Measurements from ENCODE around the gene CHCHD4. TPM values are rescaled to one million over a fixed set of nuclear protein-coding genes. Genes with fewer than 3 reads are reported as not detected.
"Not testable (repeated sequence)": the region's sequence is repeated elsewhere in the genome, so short reads cannot be mapped to it uniquely, and the experiment has no call there.

Gene CHCHD4
- total RNA-seq, 1 experiment from 2014 or later: 13.8 TPM

GRCh38 chr3:14110699-14111098 is 14.0 kb downstream of the CHCHD4 start:
- TF ChIP-seq POLR2AphosphoS5 (IDR thresholded peaks at IDR 0.05; ENCODE audit: low read depth, low read length) (no peak), REST (IDR thresholded peaks at IDR 0.05; ENCODE audit: insufficient read depth in 1 of 2, low read depth in 2 of 2, low read length in 1 of 2) (no peak), TCF7L2 (IDR thresholded peaks at IDR 0.05; ENCODE audit: low read depth, low read length) (no peak), CTCF (IDR thresholded peaks at IDR 0.05) (no peak), SIN3A (IDR thresholded peaks at IDR 0.05; ENCODE audit: borderline replicate concordance, insufficient read depth, low read depth, low read length) (no peak)
- DNase-seq (ENCODE audit: low read depth, low spot score): no peak
- Histone ChIP-seq H3K4me1 (ENCODE audit: control insufficient read depth, insufficient read depth, low read length) (no peaks in the 10 kb centered on the region), H3K36me3 (ENCODE audit: control insufficient read depth, insufficient read depth, low read length) (no peaks in the 10 kb centered on the region; the same call in 1 of the 2 replicates), H3K27me3 (ENCODE audit: control insufficient read depth, insufficient read depth, low read length) (no peaks in the 10 kb centered on the region), H3K4me3 (ENCODE audit: low read depth in 2 of 2, low read length in 2 of 2) (no peak overlapping the region), H3K27ac (ENCODE audit: low read length) (no peak overlapping the region), H3K9me3 (ENCODE audit: control insufficient read depth, insufficient read depth, low read depth, low read length) (no peaks in the 10 kb centered on the region)
- in situ Hi-C loops (cut with HindIII; ENCODE audit: low pct_unique_long_range_greater_than_20kb, low sequenced_read_pairs) (no loop called here), intact Hi-C loops (cut with micrococcal nuclease; ENCODE audit: unreplicated experiment) (no loop called here)
- ChIA-PET CTCF (no interaction called here), POLR2A (no interaction called here)
- no TSS peak for BruUV-seq (replicated peaks)
- ATAC-seq: no peak

DNA sequence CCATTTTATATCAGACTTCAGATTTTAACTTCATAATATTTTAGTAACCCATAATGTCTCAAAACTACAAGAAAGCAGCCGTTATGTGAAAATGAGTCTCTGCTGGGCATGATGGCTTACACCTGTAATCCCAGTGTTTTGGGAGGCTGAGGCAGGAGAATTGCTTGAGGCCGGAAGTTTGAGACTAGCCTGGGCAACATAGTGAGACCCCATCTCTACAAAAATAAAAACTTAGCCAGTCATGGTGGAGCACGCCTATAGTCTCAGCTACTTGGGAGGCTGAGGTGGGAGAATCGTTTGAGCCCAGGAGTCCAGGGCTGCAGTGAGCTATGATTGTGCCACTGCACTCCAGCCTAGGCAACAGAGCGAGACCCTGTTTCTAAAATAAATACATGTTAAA is 14.8 kb downstream of the CHCHD4 start:
- CTCF ChIA-PET; H3K36me3 ChIP-seq (ENCODE audit: control insufficient read depth, insufficient read depth, low read length); DNase-seq (ENCODE audit: low read depth, low spot score); intact Hi-C loops (cut with micrococcal nuclease; ENCODE audit: unreplicated experiment); H3K4me3 ChIP-seq (ENCODE audit: low read depth in 2 of 2, low read length in 2 of 2); POLR2A ChIA-PET; H3K9me3 ChIP-seq (ENCODE audit: control insufficient read depth, insufficient read depth, low read depth, low read length); H3K27ac ChIP-seq (ENCODE audit: low read length); H3K4me1 ChIP-seq (ENCODE audit: control insufficient read depth, insufficient read depth, low read length); in situ Hi-C loops (cut with HindIII; ENCODE audit: low pct_unique_long_range_greater_than_20kb, low sequenced_read_pairs); BruUV-seq (replicated peaks); ATAC-seq; H3K27me3 ChIP-seq (ENCODE audit: control insufficient read depth, insufficient read depth, low read length): not testable (repeated sequence)

- DNase-seq (ENCODE audit: low read depth, low spot score): no peak
- no peaks in the 10 kb centered on the region for H3K36me3 ChIP-seq (ENCODE audit: control insufficient read depth, insufficient read depth, low read length)
- no peak overlapping the region for H3K27ac ChIP-seq (ENCODE audit: low read length)
- BruUV-seq (replicated peaks): no TSS peak
- ATAC-seq: no peak
- in situ Hi-C loops (cut with HindIII; ENCODE audit: low pct_unique_long_range_greater_than_20kb, low sequenced_read_pairs) (no loop called here), intact Hi-C loops (cut with micrococcal nuclease; ENCODE audit: unreplicated experiment) (no loop called here)
- TF ChIP-seq REST (IDR thresholded peaks at IDR 0.05; ENCODE audit: insufficient read depth in 1 of 2, low read depth in 2 of 2, low read length in 1 of 2) (no peak), SIN3A (IDR thresholded peaks at IDR 0.05; ENCODE audit: borderline replicate concordance, insufficient read depth, low read depth, low read length) (no peak), CTCF (IDR thresholded peaks at IDR 0.05) (no peak), POLR2AphosphoS5 (IDR thresholded peaks at IDR 0.05; ENCODE audit: low read depth, low read length) (no peak), TCF7L2 (IDR thresholded peaks at IDR 0.05; ENCODE audit: low read depth, low read length) (no peak)
- H3K9me3 ChIP-seq (ENCODE audit: control insufficient read depth, insufficient read depth, low read depth, low read length): no peaks in the 10 kb centered on the region
- no peak overlapping the region for H3K4me3 ChIP-seq (ENCODE audit: low read depth in 2 of 2, low read length in 2 of 2)
- H3K4me1 ChIP-seq (ENCODE audit: control insufficient read depth, insufficient read depth, low read length): no peaks in the 10 kb centered on the region
- peaks cover 2% of the 10 kb centered on the region; the same call in 1 of the 2 replicates for H3K27me3 ChIP-seq (ENCODE audit: control insufficient read depth, insufficient read depth, low read length)
- POLR2A ChIA-PET: no interaction called here
- CTCF ChIA-PET: no interaction called here
Observed at GRCh38 chr3:14097616-14098391, 26.9 kb downstream of the CHCHD4 start.

All from Panc1 (cell line).